ENCODE data around the gene CMSS1.

DNA sequence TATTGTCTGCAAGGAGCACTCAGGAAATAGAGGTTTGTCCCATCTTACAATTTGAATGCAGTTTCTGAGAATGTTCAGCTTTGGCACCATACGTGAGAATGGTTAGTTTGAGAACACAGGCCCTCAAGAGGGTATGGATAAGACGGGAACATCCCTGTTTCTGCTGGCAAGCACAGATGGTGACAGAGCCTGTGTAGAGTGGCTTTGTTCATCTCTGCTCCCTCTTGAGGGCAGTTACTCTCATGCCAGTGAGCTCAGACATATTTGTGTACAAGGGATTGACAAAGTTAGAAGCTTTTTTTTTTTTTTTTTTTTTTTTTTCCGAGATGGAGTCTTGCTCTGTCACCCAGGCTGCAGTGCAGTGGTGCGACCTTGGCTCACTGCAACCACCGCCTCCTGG lies 368.2 kb downstream of the CMSS1 start:
- TF ChIP-seq EZH2 (optimal IDR thresholded peaks at IDR 0.05; ENCODE audit: low read depth, low read length) (no peak), CTCF (IDR thresholded peaks at IDR 0.05; ENCODE audit: low read length) (no peak), EZH2phosphoT487 (IDR thresholded peaks at IDR 0.05; ENCODE audit: low read length) (no peak)

Data from MM.1S (cell line).